Prostate gland (tissue), 2 donors: ENCODE data around the gene VAV1.

Source experiments
- POLR2A ChIP-seq: fragments of 450-650 bp; IDR thresholded peaks from one replicate; pipeline ENCODE4 v1.6.1; 2016; ENCODE audit warnings: antibody characterized with exemption, mild to moderate bottlenecking
- POLR2AphosphoS5 ChIP-seq: sonication (generic); formaldehyde crosslinking; IDR thresholded peaks from one replicate; pipeline ENCODE4 v1.6.1; 2017; ENCODE audit warnings: antibody characterized with exemption
- TF ChIP-seq, protein P1 (sequence below), 4 experiments: fragments of 200-600 bp in 2 of 4; fragments of 450-650 bp in 2 of 4; sonication (generic) in 2 of 4; IDR thresholded peaks; 1 replicate in 3 of 4; 2 replicates in 1 of 4; pipeline ENCODE4 v1.5.1; 2016 to 2019; ENCODE audit warnings: antibody characterized with exemption in 4 of 4, mild to moderate bottlenecking in 2 of 4, moderate library complexity in 2 of 4

DNA sequence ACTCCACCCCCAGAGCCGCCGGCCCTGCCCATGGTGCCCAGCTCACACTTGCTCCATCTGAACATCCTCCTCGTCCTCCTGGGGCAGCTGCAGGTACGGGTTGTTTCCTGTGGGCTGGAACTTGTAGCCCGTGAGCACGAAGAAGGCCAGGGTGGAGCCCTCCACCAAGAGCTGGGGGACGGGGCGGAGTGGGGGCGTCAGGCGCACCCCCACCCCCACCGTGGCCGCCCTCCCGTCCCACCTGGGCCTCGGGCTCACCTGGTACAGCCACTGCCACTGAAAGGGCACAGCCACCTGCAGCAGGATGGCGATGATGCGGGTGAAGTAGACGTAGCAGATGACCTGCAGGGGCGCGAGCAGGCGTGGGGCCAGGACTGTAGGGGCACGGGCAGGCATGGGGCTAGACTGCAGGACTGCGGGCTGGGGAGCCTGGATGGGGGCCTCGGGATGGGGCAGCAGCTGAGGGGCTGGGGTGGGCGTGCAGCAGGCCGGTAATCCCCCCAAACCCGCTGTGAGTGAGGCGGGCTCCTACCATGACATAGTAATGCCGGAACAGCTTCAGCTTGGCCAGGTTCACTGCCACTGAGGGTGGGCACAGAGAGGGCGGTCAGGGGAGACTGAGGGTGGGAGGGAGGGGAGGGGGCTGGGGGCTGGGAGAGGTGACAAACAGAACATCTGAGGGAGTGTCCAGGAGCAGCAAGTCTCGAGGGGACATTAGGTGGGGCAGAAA is 41.4 kb upstream of the VAV1 start:
- TF ChIP-seq, protein P1, sequence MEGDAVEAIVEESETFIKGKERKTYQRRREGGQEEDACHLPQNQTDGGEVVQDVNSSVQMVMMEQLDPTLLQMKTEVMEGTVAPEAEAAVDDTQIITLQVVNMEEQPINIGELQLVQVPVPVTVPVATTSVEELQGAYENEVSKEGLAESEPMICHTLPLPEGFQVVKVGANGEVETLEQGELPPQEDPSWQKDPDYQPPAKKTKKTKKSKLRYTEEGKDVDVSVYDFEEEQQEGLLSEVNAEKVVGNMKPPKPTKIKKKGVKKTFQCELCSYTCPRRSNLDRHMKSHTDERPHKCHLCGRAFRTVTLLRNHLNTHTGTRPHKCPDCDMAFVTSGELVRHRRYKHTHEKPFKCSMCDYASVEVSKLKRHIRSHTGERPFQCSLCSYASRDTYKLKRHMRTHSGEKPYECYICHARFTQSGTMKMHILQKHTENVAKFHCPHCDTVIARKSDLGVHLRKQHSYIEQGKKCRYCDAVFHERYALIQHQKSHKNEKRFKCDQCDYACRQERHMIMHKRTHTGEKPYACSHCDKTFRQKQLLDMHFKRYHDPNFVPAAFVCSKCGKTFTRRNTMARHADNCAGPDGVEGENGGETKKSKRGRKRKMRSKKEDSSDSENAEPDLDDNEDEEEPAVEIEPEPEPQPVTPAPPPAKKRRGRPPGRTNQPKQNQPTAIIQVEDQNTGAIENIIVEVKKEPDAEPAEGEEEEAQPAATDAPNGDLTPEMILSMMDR (IDR thresholded peaks at IDR 0.05): no peak
- TF ChIP-seq POLR2AphosphoS5 (no peak), POLR2A (no peak)
